Smooth muscle cell (in vitro differentiated cells): ENCODE measurements around the gene SH3BP5. TPM values are rescaled to one million over a fixed set of nuclear protein-coding genes. Genes with fewer than 3 reads are reported as not detected.

Experiments
- DNase-seq: peaks from one replicate; lab custom pipeline; 2025; ENCODE audit not compliant: unreplicated experiment; lab: John Stamatoyannopoulos, UW
- H2AFZ ChIP-seq: fragments of 200-600 bp; sonication (generic); 2 replicates; pipeline ENCODE4 v1.6.0; 2016; ENCODE audit warnings: antibody characterized with exemption, low read depth, mild to moderate bottlenecking
- H3F3A ChIP-seq: fragments of 200-600 bp; sonication (generic); 2 replicates; pipeline ENCODE4 v1.6.0; 2017; ENCODE audit warnings: antibody characterized with exemption, low read depth
- H3K27ac ChIP-seq: fragments of 200-600 bp; sonication (generic); 2 replicates; pipeline ENCODE4 v1.5.1; 2016; ENCODE audit warnings: low read depth, mild to moderate bottlenecking
- H3K27me3 ChIP-seq: fragments of 200-600 bp; sonication (generic); 2 replicates; pipeline ENCODE4 v1.6.1; 2016; ENCODE audit warnings: low read depth, mild to moderate bottlenecking
- H3K36me3 ChIP-seq: fragments of 200-600 bp; sonication (generic); 2 replicates; pipeline ENCODE4 v1.5.1; 2016; ENCODE audit warnings: low read depth
- H3K4me1 ChIP-seq: fragments of 200-600 bp; sonication (generic); 2 replicates; pipeline ENCODE4 v1.5.1; 2016; ENCODE audit warnings: low read depth
- H3K4me2 ChIP-seq: fragments of 200-600 bp; sonication (generic); 2 replicates; pipeline ENCODE4 v1.6.0; 2016; ENCODE audit warnings: mild to moderate bottlenecking
- H3K4me3 ChIP-seq: fragments of 200-600 bp; sonication (generic); 2 replicates; pipeline ENCODE4 v1.5.1; 2016; ENCODE audit warnings: mild to moderate bottlenecking
- H3K79me2 ChIP-seq: fragments of 200-600 bp; sonication (generic); 2 replicates; pipeline ENCODE4 v1.6.0; 2016; ENCODE audit warnings: low read depth, mild to moderate bottlenecking
- H3K9ac ChIP-seq: fragments of 200-600 bp; sonication (generic); 2 replicates; pipeline ENCODE4 v1.6.0; 2016; ENCODE audit warnings: low read depth
- H3K9me3 ChIP-seq: fragments of 200-600 bp; sonication (generic); replicated peaks from 2 replicates; pipeline ENCODE4 v1.5.1; 2016; ENCODE audit warnings: low read depth
- H4K20me1 ChIP-seq: fragments of 200-600 bp; sonication (generic); 2 replicates; pipeline ENCODE4 v1.6.0; 2016; ENCODE audit warnings: low read depth
- CTCF ChIP-seq: fragments of 200-600 bp; sonication (generic); IDR thresholded peaks from 2 replicates; pipeline ENCODE4 v1.5.1; 2017; ENCODE audit warnings: borderline replicate concordance, mild to moderate bottlenecking, antibody characterized with exemption; ENCODE audit not compliant: insufficient read depth, poor library complexity, severe bottlenecking
- WGBS: methylation state at CpG from one replicate; pipeline ENCODE4 v1.1.7; 2016; ENCODE audit warnings: low lambda C conversion rate; 5-methylcytosine and 5-hydroxymethylcytosine counted together
- polyA plus RNA-seq: library from polyadenylated mRNA; unstranded; fragments of >200 nt; fragmentation: Nextera tagmentation; extraction: Ambion mirVana; gene quantifications from 2 replicates; pipeline ENCODE4 v1.2.1, GENCODE V29; 2016
- total RNA-seq: library from RNA; depleted of rRNA; stranded (reverse); fragments of >200 nt; gene quantifications from 2 replicates; pipeline ENCODE4 v1.2.3, GENCODE V29; 2014

The SH3BP5 gene, protein sequence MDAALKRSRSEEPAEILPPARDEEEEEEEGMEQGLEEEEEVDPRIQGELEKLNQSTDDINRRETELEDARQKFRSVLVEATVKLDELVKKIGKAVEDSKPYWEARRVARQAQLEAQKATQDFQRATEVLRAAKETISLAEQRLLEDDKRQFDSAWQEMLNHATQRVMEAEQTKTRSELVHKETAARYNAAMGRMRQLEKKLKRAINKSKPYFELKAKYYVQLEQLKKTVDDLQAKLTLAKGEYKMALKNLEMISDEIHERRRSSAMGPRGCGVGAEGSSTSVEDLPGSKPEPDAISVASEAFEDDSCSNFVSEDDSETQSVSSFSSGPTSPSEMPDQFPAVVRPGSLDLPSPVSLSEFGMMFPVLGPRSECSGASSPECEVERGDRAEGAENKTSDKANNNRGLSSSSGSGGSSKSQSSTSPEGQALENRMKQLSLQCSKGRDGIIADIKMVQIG
- total RNA-seq (7.9 and 12.7 TPM in 2 replicates), polyA plus RNA-seq (10.7 and 15.3 TPM in 2 replicates)

GRCh38 chr3:15332405-15333098 is at the start of gene SH3BP5:
TSS of gene SH3BP5 (minus strand) at chr3:15332586. CDS start at chr3:15332408, 178 bp downstream.
- Histone ChIP-seq H3K36me3 (no peaks in the 10 kb centered on the region), H2AFZ (peak within 1 kb of the TSS; percentile 99), H3K9ac (peak within 1 kb of the TSS; percentile 65), H3K4me1 (peaks cover 24% of the 10 kb centered on the region), H3K79me2 (peaks cover 17% of the 10 kb centered on the region), H3K27me3 (no peaks in the 10 kb centered on the region), H3K27ac (no peak within 1 kb of the TSS), H3K4me3 (peak within 1 kb of the TSS; percentile 92), H3K4me2 (peak within 1 kb of the TSS; percentile 97), H4K20me1 (no peaks in the 10 kb centered on the region), H3K9me3 (no peaks in the 10 kb centered on the region), H3F3A (no peaks in the 10 kb centered on the region)
- TF ChIP-seq CTCF: peak; percentile 44
- 10% methylated on average over 49 of the region's 66 CpGs for WGBS
- peak; percentile 54 for DNase-seq

DNA sequence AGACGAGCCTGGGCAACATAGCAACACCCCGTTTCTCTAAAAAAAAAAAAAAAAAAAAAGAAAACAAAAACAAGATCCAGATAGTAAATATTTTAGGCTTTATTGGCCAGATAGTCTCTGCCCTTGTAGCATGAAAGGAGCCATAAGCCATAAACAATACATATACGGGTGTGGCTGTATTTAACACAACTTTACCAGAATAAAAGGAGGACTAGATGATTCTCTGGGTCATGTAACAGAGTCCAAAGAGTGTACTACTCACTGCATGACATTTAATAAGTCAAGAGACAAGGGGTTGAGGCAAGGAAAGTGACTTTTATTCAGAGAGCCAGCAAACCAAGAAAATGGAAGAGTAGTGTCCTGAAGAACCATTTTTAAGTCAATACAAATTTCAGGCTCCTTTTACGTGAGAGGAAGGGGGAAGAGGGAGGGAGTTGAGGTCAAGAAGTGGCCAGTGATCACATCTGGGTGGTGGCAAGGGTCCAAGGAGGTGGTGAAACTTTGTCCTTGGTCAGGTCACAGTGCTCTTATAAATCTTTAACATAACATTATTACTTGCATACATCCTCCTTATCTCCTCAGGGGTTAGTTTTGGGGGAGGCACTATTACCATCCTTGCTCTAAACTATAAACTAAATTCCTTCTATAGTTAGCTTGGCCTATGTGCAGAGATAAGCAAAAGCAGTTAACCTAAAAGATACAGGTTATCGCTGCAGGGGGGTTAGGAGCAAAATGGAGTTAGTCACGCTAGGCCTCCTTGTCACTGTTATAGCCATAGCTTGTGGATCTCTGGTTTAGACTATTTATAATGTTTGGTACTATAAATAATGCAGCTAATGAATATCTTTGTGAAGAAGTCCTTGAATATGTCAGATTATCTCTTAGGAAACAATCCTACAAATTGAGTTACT is 48.8 kb upstream of the SH3BP5 start:
- H4K20me1 ChIP-seq: no peaks in the 10 kb centered on the region
- no peak overlapping the region for H3K27ac ChIP-seq
- H3K4me3 ChIP-seq: no peak overlapping the region
- no peak overlapping the region for H3K9ac ChIP-seq
- no peaks in the 10 kb centered on the region for H3K79me2 ChIP-seq
- no peak for DNase-seq
- H3K36me3 ChIP-seq: no peaks in the 10 kb centered on the region
- H3K4me2 ChIP-seq: no peak overlapping the region
- no peak for TF ChIP-seq CTCF
- H2AFZ ChIP-seq: no peak overlapping the region
- 74% methylated on average over 6 of the region's 6 CpGs for WGBS
- no peaks in the 10 kb centered on the region for H3K9me3 ChIP-seq
- no peaks in the 10 kb centered on the region for H3F3A ChIP-seq
- H3K4me1 ChIP-seq: no peaks in the 10 kb centered on the region
- H3K27me3 ChIP-seq: no peaks in the 10 kb centered on the region

DNA sequence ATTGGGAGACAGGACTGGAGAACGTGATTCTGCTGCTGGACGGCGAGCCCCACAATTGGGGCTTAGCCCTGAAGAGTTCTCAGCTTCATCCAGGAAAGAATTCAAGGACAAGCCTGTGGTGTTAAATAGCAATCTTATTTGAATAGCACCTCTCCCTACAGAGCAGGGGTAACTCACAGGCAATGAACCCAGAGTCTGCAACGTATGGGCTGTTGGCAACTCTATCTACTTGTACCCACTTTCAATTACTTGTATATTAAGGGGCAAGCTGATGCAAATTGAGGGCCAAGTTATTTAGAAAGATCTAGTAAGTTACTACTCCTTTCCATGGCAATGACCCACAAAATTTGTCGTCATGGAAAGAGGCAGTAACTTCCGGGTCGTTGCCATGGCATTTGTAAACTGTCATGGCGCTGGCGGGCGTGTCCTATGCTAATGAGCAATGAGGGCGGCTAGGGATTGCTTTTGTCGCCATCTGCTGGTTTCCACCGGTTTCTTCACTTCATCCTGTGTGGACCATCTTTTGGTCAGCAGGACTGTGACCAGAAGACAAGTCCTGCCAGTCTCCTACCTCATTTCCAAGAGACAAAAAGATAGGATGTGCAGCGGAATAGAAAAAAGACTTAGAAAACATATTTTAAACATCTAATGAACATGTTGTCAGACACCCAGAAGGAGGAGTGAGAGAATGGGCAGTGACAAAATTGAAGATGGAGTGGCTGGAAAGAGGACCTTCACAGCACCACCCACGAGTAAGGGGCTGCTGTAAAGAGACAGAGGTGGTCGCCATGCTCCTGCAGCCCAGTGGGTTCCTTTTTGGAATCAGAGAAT is 45.8 kb upstream of the SH3BP5 start:
- H3K9me3 ChIP-seq: no peaks in the 10 kb centered on the region
- peak overlapping the region; percentile 57 for H3K9ac ChIP-seq
- peak overlapping the region; percentile 91 for H2AFZ ChIP-seq
- WGBS: 30% methylated on average over 16 of the region's 16 CpGs
- H3K4me1 ChIP-seq: no peaks in the 10 kb centered on the region
- TF ChIP-seq CTCF: peak; percentile 79
- peak overlapping the region; percentile 8 for H3K4me3 ChIP-seq
- H3F3A ChIP-seq: no peaks in the 10 kb centered on the region
- peak overlapping the region; percentile 52 for H3K4me2 ChIP-seq
- H4K20me1 ChIP-seq: no peaks in the 10 kb centered on the region
- H3K36me3 ChIP-seq: no peaks in the 10 kb centered on the region
- no peaks in the 10 kb centered on the region for H3K27me3 ChIP-seq
- no peaks in the 10 kb centered on the region for H3K79me2 ChIP-seq
- peak; percentile 57 for DNase-seq
- H3K27ac ChIP-seq: peak overlapping the region; percentile 72
